ENCODE results near the gene IL13RA2. TPM values are rescaled to one million over a fixed set of nuclear protein-coding genes. Genes with fewer than 3 reads are reported as not detected.

Gene IL13RA2
- total and polyA plus RNA-seq, 2 of the 4 experiments (the other 2 are of a cell fraction) = under 0.01 to 0.14 TPM

GRCh38 chrX:114964374-114964773, 53.0 kb downstream of the IL13RA2 start:
- Histone ChIP-seq H2AFZ (replicated peaks; ENCODE audit: low read length, poor library complexity) (no peak overlapping the region), H3K4me1 (ENCODE audit: control insufficient read depth, insufficient read depth, low read length) (no peaks in the 10 kb centered on the region), H2BK5ac (ENCODE audit: low read depth, low read length, poor library complexity, severe bottlenecking) (no peak overlapping the region), H2BK15ac (ENCODE audit: low read depth, low read length) (no peak overlapping the region), H4K5ac (ENCODE audit: low read depth, low read length) (no peak overlapping the region), H3K4ac (ENCODE audit: low read depth, low read length) (no peak overlapping the region), H2BK20ac (ENCODE audit: low read depth, low read length) (no peak overlapping the region), H4K91ac (ENCODE audit: insufficient read depth, low read depth, low read length) (no peak overlapping the region), H3K18ac (ENCODE audit: low read depth, low read length) (no peak overlapping the region), H3K27ac (ENCODE audit: insufficient read depth, low read length) (no peak overlapping the region), H3K36me3 (ENCODE audit: control insufficient read depth, insufficient read depth, low read length) (no peaks in the 10 kb centered on the region), H3K9me3 (ENCODE audit: control insufficient read depth, insufficient read depth, low read length) (no peaks in the 10 kb centered on the region), H2AK9ac (replicated peaks; ENCODE audit: low read depth, low read length, poor library complexity) (no peak overlapping the region), H2BK120ac (ENCODE audit: low read depth, low read length) (no peak overlapping the region), H4K20me1 (ENCODE audit: insufficient read depth, low read length) (no peaks in the 10 kb centered on the region), H3K9ac (ENCODE audit: low read depth, low read length) (no peak overlapping the region), H3K56ac (ENCODE audit: extremely low read depth, insufficient read depth, low read length) (no peak overlapping the region), H4K8ac (ENCODE audit: low read depth in 2 of 2, low read length in 2 of 2) (no peak overlapping the region), H3K4me3 (ENCODE audit: insufficient read depth, low read depth, low read length) (no peak overlapping the region), H3K79me1 (ENCODE audit: low read depth in 1 of 2, low read length in 2 of 2) (no peaks in the 10 kb centered on the region), H3K9me1 (ENCODE audit: insufficient read depth, low read length) (no peaks in the 10 kb centered on the region), H2AK5ac (ENCODE audit: low read depth, low read length) (no peak overlapping the region), H3K4me2 (ENCODE audit: low read depth, low read length) (no peak overlapping the region), H3K14ac (replicated peaks; ENCODE audit: low read depth, low read length) (no peak overlapping the region), H3K23ac (ENCODE audit: low read depth, low read length) (no peak overlapping the region), H3K27me3 (ENCODE audit: control insufficient read depth, insufficient read depth, low read length) (no peaks in the 10 kb centered on the region; the same call in 1 of the 2 replicates)
- POLR2A ChIA-PET (ENCODE audit: unreplicated experiment) = no interaction called here
- no CpG with 5 or more reads among the region's 3 CpGs for WGBS, 2 experiments (ENCODE audit: extremely low coverage in 2 of 2, insufficient read length in 1 of 2)
- DNase-seq (no peak), ATAC-seq (ENCODE audit: low read depth) (no peak)
- dilution Hi-C loops (cut with HindIII; ENCODE audit: low sequenced_read_pairs, unreplicated experiment) = no loop called here
- no TSS peak for BruUV-seq (replicated peaks)
- in situ Hi-C loops (cut with MboI; ENCODE audit: low sequenced_read_pairs) = no loop called here
- TF ChIP-seq FOS (IDR thresholded peaks at IDR 0.05; ENCODE audit: low read depth, low read length) (no peak), RAD21 (IDR thresholded peaks at IDR 0.05; ENCODE audit: low read length) (no peak), POLR2A (IDR thresholded peaks at IDR 0.05; ENCODE audit: low read depth, low read length) (no peak), MAFK (IDR thresholded peaks at IDR 0.05; ENCODE audit: low read depth, low read length) (no peak), RFX5 (IDR thresholded peaks at IDR 0.05; ENCODE audit: low read depth, low read length) (no peak), RCOR1 (IDR thresholded peaks at IDR 0.05; ENCODE audit: insufficient replicate concordance, low read length) (no peak), CEBPB (IDR thresholded peaks at IDR 0.05; ENCODE audit: low read depth, low read length) (no peak), NFE2L2 (IDR thresholded peaks at IDR 0.05; ENCODE audit: low read depth, low read length) (no peak), ELK1 (IDR thresholded peaks at IDR 0.05; ENCODE audit: borderline replicate concordance, low read depth, low read length) (no peak), SMC3 (IDR thresholded peaks at IDR 0.05; ENCODE audit: low read depth, low read length) (no peak), MAZ (IDR thresholded peaks at IDR 0.05; ENCODE audit: borderline replicate concordance, low read depth, low read length) (no peak), CHD1 (IDR thresholded peaks at IDR 0.05; ENCODE audit: low read depth, low read length) (no peak), USF2 (IDR thresholded peaks at IDR 0.05; ENCODE audit: low read depth, low read length) (no peak), BHLHE40 (IDR thresholded peaks at IDR 0.05; ENCODE audit: low read depth, low read length) (no peak)
- intact Hi-C loops (cut with micrococcal nuclease) = no loop called here
- CTCF ChIA-PET = no interaction called here
